Measurements from ENCODE around the gene ZBTB17.

- no peak for TF ChIP-seq EZH2phosphoT487 (IDR thresholded peaks at IDR 0.05; ENCODE audit: borderline replicate concordance, low read length)
- no peak for TF ChIP-seq CTCF (conservative IDR thresholded peaks at IDR 0.05; ENCODE audit: low read depth, low read length)
- TF ChIP-seq EZH2 (IDR thresholded peaks at IDR 0.05; ENCODE audit: low read length, unreplicated experiment): no peak
These were observed 32.0 kb downstream of the ZBTB17 start for GRCh38 chr1:15943992-15944307.

Data from PC-3 (cell line).